Lung (tissue), 12 donors: Measurements from ENCODE around the gene ZNF787. TPM values are rescaled to one million over a fixed set of nuclear protein-coding genes. Genes with fewer than 3 reads are reported as not detected.

Experiments used
- ATAC-seq: fragments of 200-7000 bp; cut with Tn5 transposase; one replicate; pipeline ENCODE4 v1.9.1; 2020; ENCODE audit warnings: moderate number of reproducible peaks; ENCODE audit not compliant: insufficient read depth, low FRiP score
- DNase-seq, 3 donors: peaks; one replicate each; pipeline ENCODE4 v3.0.0-alpha.2; 2013 to 2017
- H3K27ac ChIP-seq, 2 donors: one replicate each; pipeline ENCODE4 v1.5.1; 2013; ENCODE audit warnings: mild to moderate bottlenecking in 2 of 2, moderate library complexity in 2 of 2, control low read depth in 1 of 2, inconsistent platforms in 1 of 2, low read depth in 1 of 2, low read length in 1 of 2
- H3K27me3 ChIP-seq, 3 donors: one replicate each; pipeline ENCODE4 v1.5.1; 2013; ENCODE audit warnings: low read length in 2 of 3; ENCODE audit not compliant: control insufficient read depth in 3 of 3, insufficient read depth in 3 of 3
- H3K36me3 ChIP-seq, 4 donors: one replicate each; pipeline ENCODE4 v1.5.1; 2013; ENCODE audit warnings: low read length in 4 of 4, mild to moderate bottlenecking in 1 of 4, moderate library complexity in 1 of 4; ENCODE audit not compliant: control insufficient read depth in 4 of 4, insufficient read depth in 4 of 4
- H3K4me1 ChIP-seq, 5 donors: one replicate each; pipeline ENCODE4 v1.5.1; 2013; ENCODE audit warnings: low read length in 5 of 5, mild to moderate bottlenecking in 2 of 5, moderate library complexity in 1 of 5; ENCODE audit not compliant: control insufficient read depth in 5 of 5, insufficient read depth in 5 of 5
- H3K4me3 ChIP-seq: one replicate; pipeline ENCODE4 v1.5.1; 2013; ENCODE audit warnings: mild to moderate bottlenecking, control low read depth, moderate library complexity
- H3K9ac ChIP-seq, 2 donors: one replicate each; pipeline ENCODE4 v1.5.1; 2013; ENCODE audit warnings: low read length in 2 of 2, control low read depth in 1 of 2; ENCODE audit not compliant: insufficient read depth in 1 of 2
- H3K9me3 ChIP-seq, 4 donors: one replicate each; pipeline ENCODE4 v1.5.1; 2013; ENCODE audit warnings: low read length in 3 of 4, mild to moderate bottlenecking in 1 of 4, moderate library complexity in 1 of 4; ENCODE audit not compliant: control insufficient read depth in 4 of 4, insufficient read depth in 3 of 4
- CTCF ChIP-seq: IDR thresholded peaks from 2 replicates; pipeline ENCODE4 v1.5.1; 2012; ENCODE audit warnings: mild to moderate bottlenecking; ENCODE audit errors: control extremely low read depth, extremely low read depth
- WGBS, 2 donors: extraction: QIAGEN DNeasy Blood & Tissue Kit; methylation state at CpG; one replicate each; pipeline ENCODE4 v1.1.7; 2013; 5-methylcytosine and 5-hydroxymethylcytosine counted together
- polyA plus RNA-seq, 2 donors: library from polyadenylated mRNA; stranded (reverse); fragments of 200-250 nt; gene quantifications; one replicate each; pipeline ENCODE4 v1.2.1, GENCODE V29; 2013
- total RNA-seq, 2 donors: library from RNA; depleted of rRNA in 1 of 2; stranded (reverse); fragments of >200 nt in 1 of 2; gene quantifications; one replicate each; pipeline ENCODE4 v1.2.1, GENCODE V29; 2014 to 2021
- donor health status: control.
- donor health status: control.
- donor health status: Bipolar disorder and iron deficiency.
- donor health status: healthy.
- donor health status: DM: yes; HTN: yes; CAD: no.

The ZNF787 gene
- total and polyA plus RNA-seq, 4 donors, result 27.5 to 44.7 (median 32.2) TPM

GRCh38 chr19:56097776-56098175 is 23.3 kb downstream of the ZNF787 start:
- TF ChIP-seq CTCF, result no peak
- Histone ChIP-seq H3K27ac (no peak overlapping the region), H3K36me3 (peaks cover 3 to 52% (median 20%) of the 10 kb centered on the region in 4 donors), H3K9ac (no peak overlapping the region), H3K4me1 (peaks cover 0 to 3% (median 0%) of the 10 kb centered on the region in 5 donors), H3K4me3 (no peak overlapping the region), H3K9me3 (peaks cover 0 to 4% (median 2%) of the 10 kb centered on the region in 4 donors), H3K27me3 (no peaks in the 10 kb centered on the region)
- WGBS, 2 donors, result 91 to 97% methylated on average over 7 of the region's 7 CpGs
- DNase-seq (no peak), ATAC-seq (no peak)

- 83 to 92% methylated on average over 23 of the region's 23 CpGs for WGBS, 2 donors
- no peak overlapping the region for H3K9ac ChIP-seq
Measured at GRCh38 chr19:56097306-56097705, 23.8 kb downstream of the ZNF787 start.

GRCh38 chr19:56096665-56097064 is 24.4 kb downstream of the ZNF787 start:
- Histone ChIP-seq H3K9ac (no peak overlapping the region), H3K4me1 (peaks cover 0 to 8% (median 0%) of the 10 kb centered on the region in 5 donors), H3K27ac (no peak overlapping the region), H3K27me3 (no peaks in the 10 kb centered on the region), H3K4me3 (no peak overlapping the region), H3K9me3 (peaks cover 0 to 6% (median 2%) of the 10 kb centered on the region in 4 donors), H3K36me3 (peaks cover 3 to 43% (median 22%) of the 10 kb centered on the region in 4 donors)
- ATAC-seq, result no peak
- no peak for DNase-seq
- WGBS, 2 donors, result 84 to 92% methylated on average over 13 of the region's 13 CpGs
- no peak for TF ChIP-seq CTCF

More at GRCh38 chr19:56097306-56097705, 23.8 kb downstream of the ZNF787 start:
- H3K27ac ChIP-seq, result no peak overlapping the region
- ATAC-seq, result no peak
- no peak for DNase-seq
- peaks cover 3 to 49% (median 22%) of the 10 kb centered on the region in 4 donors for H3K36me3 ChIP-seq
- H3K27me3 ChIP-seq, result no peaks in the 10 kb centered on the region
- no peak overlapping the region for H3K4me3 ChIP-seq
- peaks cover 0 to 6% (median 2%) of the 10 kb centered on the region in 4 donors for H3K9me3 ChIP-seq
- peaks cover 0 to 3% (median 0%) of the 10 kb centered on the region in 5 donors for H3K4me1 ChIP-seq
- no peak for TF ChIP-seq CTCF

- H3K9me3 ChIP-seq, result peaks cover 0 to 6% (median 2%) of the 10 kb centered on the region in 4 donors
- peaks cover 3 to 28% (median 19%) of the 10 kb centered on the region in 4 donors for H3K36me3 ChIP-seq
- no peak for TF ChIP-seq CTCF
- no peaks in the 10 kb centered on the region for H3K27me3 ChIP-seq
- no peak overlapping the region for H3K9ac ChIP-seq
- peaks cover 0 to 11% (median 0%) of the 10 kb centered on the region in 5 donors for H3K4me1 ChIP-seq
- WGBS, 2 donors, result 80 to 83% methylated on average over 9 of the region's 9 CpGs
- no peak overlapping the region for H3K4me3 ChIP-seq
- ATAC-seq, result no peak
- H3K27ac ChIP-seq, result no peak overlapping the region
- no peak for DNase-seq
Measured at GRCh38 chr19:56094449-56094848, 26.6 kb downstream of the ZNF787 start.
